K562 (cell line): Measurements from ENCODE around the gene FAM193A. TPM values are rescaled to one million over a fixed set of nuclear protein-coding genes. Genes with fewer than 3 reads are reported as not detected.
A peak's percentile ranks its signal among the peaks of the same experiment; 100 is the strongest.

ENCODE experiments used
- ARNT ChIP-seq, 2 experiments: fragments of 450-650 bp; IDR thresholded peaks; 2 replicates each; pipeline ENCODE4 v1.6.1; 2016; ENCODE audit warnings: mild to moderate bottlenecking in 1 of 2
- BRF1 ChIP-seq: IDR thresholded peaks from 3 replicates; pipeline ENCODE4 v1.6.1; 2011; ENCODE audit warnings: borderline replicate concordance, mild to moderate bottlenecking; ENCODE audit not compliant: insufficient read length; ENCODE audit errors: extremely low read depth
- EGR1 ChIP-seq: fragments of 450-650 bp; conservative IDR thresholded peaks from 2 replicates; pipeline ENCODE4 v1.6.1; 2017; ENCODE audit warnings: mild to moderate bottlenecking
- MEF2D ChIP-seq: conservative IDR thresholded peaks from 2 replicates; pipeline ENCODE4 v1.6.1; 2016; ENCODE audit warnings: low read depth, missing genetic modification characterization, missing compliant biosample characterization
- MTA3 ChIP-seq: fragments of 450-650 bp; formaldehyde crosslinking; IDR thresholded peaks from 2 replicates; pipeline ENCODE4 v1.6.1; 2017; ENCODE audit warnings: mild to moderate bottlenecking, borderline replicate concordance
- NFATC3 ChIP-seq: fragments of 450-650 bp; IDR thresholded peaks from 2 replicates; pipeline ENCODE4 v1.6.1; 2017; ENCODE audit warnings: mild to moderate bottlenecking
- NFXL1 ChIP-seq: fragments of 450-650 bp; formaldehyde crosslinking; IDR thresholded peaks from 2 replicates; pipeline ENCODE4 v1.4.0; 2021; ENCODE audit warnings: mild to moderate bottlenecking
- RBM25 ChIP-seq: fragments of 200-400 bp; formaldehyde crosslinking; IDR thresholded peaks from 2 replicates; pipeline ENCODE4 v1.6.1; 2018; ENCODE audit warnings: low read length, low read depth, moderate library complexity; ENCODE audit not compliant: severe bottlenecking
- SAP30 ChIP-seq: fragments of 200-600 bp; sonication (generic); IDR thresholded peaks from 2 replicates; pipeline ENCODE4 v1.6.1; 2012; ENCODE audit warnings: borderline replicate concordance, low read depth, mild to moderate bottlenecking, moderate library complexity, low read length, control low read depth, inconsistent platforms; ENCODE audit not compliant: insufficient read depth, poor library complexity, severe bottlenecking
- ZBTB1 ChIP-seq: sonication (generic); formaldehyde crosslinking; IDR thresholded peaks from 2 replicates; pipeline ENCODE4 v1.8.1; 2023; ENCODE audit warnings: missing genetic modification reagents, low read depth, mild to moderate bottlenecking, borderline replicate concordance
- ZNF695 ChIP-seq: fragments of 450-650 bp; formaldehyde crosslinking; IDR thresholded peaks from 2 replicates; pipeline ENCODE4 v1.4.0; 2020; ENCODE audit warnings: mild to moderate bottlenecking, moderate library complexity
- ZNF766 ChIP-seq: fragments of 200-800 bp; sonication (Bioruptor generic); conservative IDR thresholded peaks from 2 replicates; pipeline ENCODE4 v1.6.1; 2016; ENCODE audit warnings: missing genetic modification characterization, missing compliant biosample characterization
- ZNF830 ChIP-seq: fragments of 250-450 bp; sonication (Bioruptor Pico); IDR thresholded peaks from 2 replicates; pipeline ENCODE4 v1.5.0; 2021; ENCODE audit warnings: mild to moderate bottlenecking
- polyA plus RNA-seq, 8 experiments: library from polyadenylated mRNA; depleted of rRNA in 4 of 8; stranded (reverse) in 5 of 8; unstranded in 3 of 8; fragments of >200 nt; fragmentation: Nextera tagmentation in 2 of 8; fragmentation: Illumina TruSeq in 1 of 8; extraction: Ambion mirVana in 2 of 8; extraction: Trizol in 1 of 8; gene quantifications; 2 replicates each; pipeline versions ENCODE4 v1.2.1 to v1.2.3, GENCODE V29; 2011 to 2014; ENCODE audit warnings: inconsistent platforms in 1 of 8, missing spikeins in 1 of 8
- total RNA-seq, 7 experiments: library from RNA; depleted of rRNA in 6 of 7; stranded (reverse); fragments of >200 nt in 6 of 7; fragmentation: Illumina TruSeq in 2 of 7; extraction: Trizol in 2 of 7; gene quantifications; 2 replicates each; pipeline versions ENCODE4 v1.2.1 to v1.2.3, GENCODE V29; 2011 to 2021; ENCODE audit warnings: low replicate concordance in 1 of 7
- TF ChIP-seq, protein P1 (sequence below): fragments of 250-450 bp; sonication (Bioruptor Pico); IDR thresholded peaks from 2 replicates; pipeline ENCODE4 v1.6.1; 2021; ENCODE audit warnings: mild to moderate bottlenecking
- TF ChIP-seq, protein P2 (sequence below): fragments of 150-350 bp; conservative IDR thresholded peaks from 2 replicates; pipeline ENCODE4 v1.6.1; 2014; ENCODE audit warnings: low read length
- TF ChIP-seq, protein P3 (sequence below): fragments of 450-650 bp; IDR thresholded peaks from 2 replicates; pipeline ENCODE4 v1.6.1; 2014; ENCODE audit warnings: low read depth, mild to moderate bottlenecking, moderate library complexity, borderline replicate concordance
- TF ChIP-seq, protein P4 (sequence below): fragments of 450-650 bp; formaldehyde crosslinking; IDR thresholded peaks from 2 replicates; pipeline ENCODE4 v1.4.0; 2020; ENCODE audit warnings: mild to moderate bottlenecking
- TF ChIP-seq, protein P5 (sequence below): sonication (generic); formaldehyde crosslinking; IDR thresholded peaks from 2 replicates; pipeline ENCODE4 v1.8.0; 2022; ENCODE audit warnings: mild to moderate bottlenecking, missing genetic modification reagents

FAM193A gene
- total and polyA plus RNA-seq, 9 of the 15 experiments (the other 6 are each of a cell fraction or from before 2014, with no cell fraction given) = 0.46 to 24.6 (median 9.6) TPM

DNA sequence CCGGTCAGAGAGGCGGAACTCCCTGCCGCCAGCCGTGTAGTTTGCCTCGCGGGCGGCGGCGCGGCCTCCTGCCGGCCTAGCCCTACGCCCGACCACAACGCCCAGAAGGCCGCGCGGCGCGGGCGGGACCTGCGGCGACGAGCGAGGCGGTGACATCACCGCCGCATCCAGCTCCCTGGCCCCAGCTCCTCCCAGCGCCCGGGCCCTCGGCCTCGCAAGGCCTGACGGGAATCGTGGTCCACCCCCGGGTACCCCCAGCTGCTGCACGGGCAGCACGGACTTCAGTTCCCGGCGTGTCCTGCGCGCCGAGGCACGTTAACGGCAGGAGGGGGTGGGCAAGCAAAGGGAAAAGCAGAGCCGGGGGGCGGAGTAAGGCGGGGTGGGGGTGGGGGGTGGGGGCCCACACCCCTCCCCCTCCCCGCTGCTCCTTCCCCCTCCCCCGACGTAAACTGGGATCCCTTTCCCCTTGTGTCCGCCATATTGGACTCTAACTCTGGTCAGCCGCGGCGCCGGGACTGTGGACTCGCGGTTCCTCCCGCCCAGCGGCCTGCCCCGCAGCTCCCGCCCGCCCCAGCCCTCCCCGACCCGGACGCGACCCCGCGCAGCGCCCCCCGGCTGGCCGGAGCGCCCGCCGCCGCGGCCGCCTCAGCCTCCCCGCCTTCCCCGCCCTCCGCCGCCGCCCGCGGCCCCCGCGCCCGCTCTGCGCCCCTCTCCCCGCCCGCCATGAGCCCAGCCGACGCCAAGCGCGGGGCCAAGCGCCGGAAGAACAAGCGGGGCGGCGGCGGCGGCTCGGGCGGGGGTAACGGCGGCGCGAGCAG is at the start of gene FAM193A (continued):
- TF ChIP-seq, protein P1, sequence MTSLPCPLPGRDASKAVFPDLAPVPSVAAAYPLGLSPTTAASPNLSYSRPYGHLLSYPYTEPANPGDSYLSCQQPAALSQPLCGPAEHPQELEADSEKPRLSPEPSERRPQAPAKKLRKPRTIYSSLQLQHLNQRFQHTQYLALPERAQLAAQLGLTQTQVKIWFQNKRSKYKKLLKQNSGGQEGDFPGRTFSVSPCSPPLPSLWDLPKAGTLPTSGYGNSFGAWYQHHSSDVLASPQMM (CRISPR knock-in tag) = no peak
- TF ChIP-seq, protein P2, sequence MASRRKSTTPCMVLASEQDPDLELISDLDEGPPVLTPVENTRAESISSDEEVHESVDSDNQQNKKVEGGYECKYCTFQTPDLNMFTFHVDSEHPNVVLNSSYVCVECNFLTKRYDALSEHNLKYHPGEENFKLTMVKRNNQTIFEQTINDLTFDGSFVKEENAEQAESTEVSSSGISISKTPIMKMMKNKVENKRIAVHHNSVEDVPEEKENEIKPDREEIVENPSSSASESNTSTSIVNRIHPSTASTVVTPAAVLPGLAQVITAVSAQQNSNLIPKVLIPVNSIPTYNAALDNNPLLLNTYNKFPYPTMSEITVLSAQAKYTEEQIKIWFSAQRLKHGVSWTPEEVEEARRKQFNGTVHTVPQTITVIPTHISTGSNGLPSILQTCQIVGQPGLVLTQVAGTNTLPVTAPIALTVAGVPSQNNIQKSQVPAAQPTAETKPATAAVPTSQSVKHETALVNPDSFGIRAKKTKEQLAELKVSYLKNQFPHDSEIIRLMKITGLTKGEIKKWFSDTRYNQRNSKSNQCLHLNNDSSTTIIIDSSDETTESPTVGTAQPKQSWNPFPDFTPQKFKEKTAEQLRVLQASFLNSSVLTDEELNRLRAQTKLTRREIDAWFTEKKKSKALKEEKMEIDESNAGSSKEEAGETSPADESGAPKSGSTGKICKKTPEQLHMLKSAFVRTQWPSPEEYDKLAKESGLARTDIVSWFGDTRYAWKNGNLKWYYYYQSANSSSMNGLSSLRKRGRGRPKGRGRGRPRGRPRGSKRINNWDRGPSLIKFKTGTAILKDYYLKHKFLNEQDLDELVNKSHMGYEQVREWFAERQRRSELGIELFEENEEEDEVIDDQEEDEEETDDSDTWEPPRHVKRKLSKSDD = no peak
- TF ChIP-seq ZNF766 (CRISPR knock-in tag) = peak; percentile 92
- no peak for TF ChIP-seq MEF2D (tag)
- TF ChIP-seq, protein P3, sequence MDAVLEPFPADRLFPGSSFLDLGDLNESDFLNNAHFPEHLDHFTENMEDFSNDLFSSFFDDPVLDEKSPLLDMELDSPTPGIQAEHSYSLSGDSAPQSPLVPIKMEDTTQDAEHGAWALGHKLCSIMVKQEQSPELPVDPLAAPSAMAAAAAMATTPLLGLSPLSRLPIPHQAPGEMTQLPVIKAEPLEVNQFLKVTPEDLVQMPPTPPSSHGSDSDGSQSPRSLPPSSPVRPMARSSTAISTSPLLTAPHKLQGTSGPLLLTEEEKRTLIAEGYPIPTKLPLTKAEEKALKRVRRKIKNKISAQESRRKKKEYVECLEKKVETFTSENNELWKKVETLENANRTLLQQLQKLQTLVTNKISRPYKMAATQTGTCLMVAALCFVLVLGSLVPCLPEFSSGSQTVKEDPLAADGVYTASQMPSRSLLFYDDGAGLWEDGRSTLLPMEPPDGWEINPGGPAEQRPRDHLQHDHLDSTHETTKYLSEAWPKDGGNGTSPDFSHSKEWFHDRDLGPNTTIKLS = peak; percentile 76; the same call in 1 of the 2 replicates
- TF ChIP-seq ZNF830 (CRISPR knock-in tag) = no peak
- no peak for TF ChIP-seq NFATC3
- no peak for TF ChIP-seq SAP30
- no peak for TF ChIP-seq NFXL1 (CRISPR knock-in tag)
- TF ChIP-seq ZBTB1 (CRISPR knock-in tag) = peak; percentile 71; the same call in 1 of the 2 replicates
- TF ChIP-seq MTA3 = no peak
- TF ChIP-seq ZNF695 = no peak
- TF ChIP-seq RBM25 = no peak
- TF ChIP-seq, protein P4, sequence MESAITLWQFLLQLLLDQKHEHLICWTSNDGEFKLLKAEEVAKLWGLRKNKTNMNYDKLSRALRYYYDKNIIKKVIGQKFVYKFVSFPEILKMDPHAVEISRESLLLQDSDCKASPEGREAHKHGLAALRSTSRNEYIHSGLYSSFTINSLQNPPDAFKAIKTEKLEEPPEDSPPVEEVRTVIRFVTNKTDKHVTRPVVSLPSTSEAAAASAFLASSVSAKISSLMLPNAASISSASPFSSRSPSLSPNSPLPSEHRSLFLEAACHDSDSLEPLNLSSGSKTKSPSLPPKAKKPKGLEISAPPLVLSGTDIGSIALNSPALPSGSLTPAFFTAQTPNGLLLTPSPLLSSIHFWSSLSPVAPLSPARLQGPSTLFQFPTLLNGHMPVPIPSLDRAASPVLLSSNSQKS (CRISPR knock-in tag) = no peak
- TF ChIP-seq ARNT (IDR thresholded peaks at IDR 0.05) = no peak
- peak; percentile 72 for TF ChIP-seq EGR1
- TF ChIP-seq, protein P5, sequence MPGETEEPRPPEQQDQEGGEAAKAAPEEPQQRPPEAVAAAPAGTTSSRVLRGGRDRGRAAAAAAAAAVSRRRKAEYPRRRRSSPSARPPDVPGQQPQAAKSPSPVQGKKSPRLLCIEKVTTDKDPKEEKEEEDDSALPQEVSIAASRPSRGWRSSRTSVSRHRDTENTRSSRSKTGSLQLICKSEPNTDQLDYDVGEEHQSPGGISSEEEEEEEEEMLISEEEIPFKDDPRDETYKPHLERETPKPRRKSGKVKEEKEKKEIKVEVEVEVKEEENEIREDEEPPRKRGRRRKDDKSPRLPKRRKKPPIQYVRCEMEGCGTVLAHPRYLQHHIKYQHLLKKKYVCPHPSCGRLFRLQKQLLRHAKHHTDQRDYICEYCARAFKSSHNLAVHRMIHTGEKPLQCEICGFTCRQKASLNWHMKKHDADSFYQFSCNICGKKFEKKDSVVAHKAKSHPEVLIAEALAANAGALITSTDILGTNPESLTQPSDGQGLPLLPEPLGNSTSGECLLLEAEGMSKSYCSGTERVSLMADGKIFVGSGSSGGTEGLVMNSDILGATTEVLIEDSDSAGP (CRISPR knock-in tag) = no peak
- TF ChIP-seq BRF1 = no peak
